ENCODE measurements around the gene HECTD4. TPM values are rescaled to one million over a fixed set of nuclear protein-coding genes. Genes with fewer than 3 reads are reported as not detected.

Gene HECTD4
- total RNA-seq, 1 experiment from 2014 or later = 31.2 TPM

- RAD21 ChIA-PET (ENCODE audit: low non-redundant PET in 1 of 2, low total read pairs in 2 of 2, uncharacterized antibody in 2 of 2, unreplicated experiment in 2 of 2) = interaction anchor here (0.6 to 0.9 kb wide), 2 partner anchors 88 to 93 kb away, joined by 4 to 6 read pairs; no protein-coding TSS in a partner anchor
- DNase-seq (ENCODE audit: low read depth, low spot score) (peak; percentile 15), ATAC-seq (peak; percentile 62; the same call in 1 of the 2 replicates)
- no peaks in the 10 kb centered on the region for H4K20me1 ChIP-seq (ENCODE audit: insufficient read depth)
- H3K27ac ChIP-seq (ENCODE audit: low read depth, low read length) = no peak overlapping the region
- no peak for TF ChIP-seq YY1 (IDR thresholded peaks at IDR 0.05; ENCODE audit: extremely low read depth, insufficient replicate concordance, low read depth, low read length)
- peak; percentile 19 to 37 (median 23); a peak in 2 of 6 replicates for TF ChIP-seq CTCF (IDR thresholded peaks at IDR 0.05 in 2 of 3, conservative IDR thresholded peaks at IDR 0.05 in 1 of 3; ENCODE audit: borderline replicate concordance in 1 of 3, insufficient read depth in 1 of 3, low read depth in 2 of 3, low read length in 2 of 3)
- peak; percentile 52 for TF ChIP-seq RAD21 (IDR thresholded peaks at IDR 0.05; ENCODE audit: low read depth)
- H3K79me2 ChIP-seq (ENCODE audit: insufficient read depth, low read length) = no peaks in the 10 kb centered on the region
- H2AFZ ChIP-seq (ENCODE audit: low read depth, low read length, poor library complexity, severe bottlenecking) = no peak overlapping the region
- no peak overlapping the region for H3K4me2 ChIP-seq (ENCODE audit: low read length)
- CTCF ChIA-PET = interaction anchor here (1.1 to 1.4 kb wide), 2 partner anchors 61 to 93 kb away, joined by 4 to 5 read pairs; no protein-coding TSS in a partner anchor
- H3K4me1 ChIP-seq (ENCODE audit: control insufficient read depth in 1 of 2, insufficient read depth in 2 of 2, low read length in 2 of 2) = no peaks in the 10 kb centered on the region
- POLR2A ChIA-PET = no interaction called here
- no peak overlapping the region for H3K4me3 ChIP-seq (replicated peaks in 1 of 2; ENCODE audit: low read depth in 1 of 2, low read length in 2 of 2)
- H3K9ac ChIP-seq (ENCODE audit: low read length) = no peak overlapping the region
- intact Hi-C loops (cut with micrococcal nuclease) = loop anchor here (10.0 kb wide), 1 partner anchor 90 kb away; the partner anchor contains the start of gene HECTD4
- no peaks in the 10 kb centered on the region for H3K9me2 ChIP-seq (ENCODE audit: insufficient read depth)
- no TSS peak for BruUV-seq (replicated peaks)
- H3K9me3 ChIP-seq (ENCODE audit: control insufficient read depth in 1 of 2, insufficient read depth in 1 of 2, low read depth in 1 of 2, low read length in 2 of 2) = peaks cover 0 to 8% of the 10 kb centered on the region in 2 experiments; a peak in 1 of 4 replicates
- H3K36me3 ChIP-seq (ENCODE audit: control insufficient read depth in 1 of 2, insufficient read depth in 2 of 2, low read length in 2 of 2) = no peaks in the 10 kb centered on the region; a peak in 1 of 4 replicates
- no peaks in the 10 kb centered on the region for H3K27me3 ChIP-seq (ENCODE audit: insufficient read depth, low read length)
These were observed 87.4 kb downstream of the HECTD4 start for GRCh38 chr12:112294793-112295192.

GRCh38 chr12:112288638-112289037 is 93.6 kb downstream of the HECTD4 start:
- Histone ChIP-seq H3K27ac (ENCODE audit: low read depth, low read length) (no peak overlapping the region), H3K79me2 (ENCODE audit: insufficient read depth, low read length) (no peaks in the 10 kb centered on the region), H3K4me1 (ENCODE audit: control insufficient read depth in 1 of 2, insufficient read depth in 2 of 2, low read length in 2 of 2) (no peaks in the 10 kb centered on the region), H4K20me1 (ENCODE audit: insufficient read depth) (no peaks in the 10 kb centered on the region), H2AFZ (ENCODE audit: low read depth, low read length, poor library complexity, severe bottlenecking) (no peak overlapping the region), H3K9me3 (ENCODE audit: control insufficient read depth in 1 of 2, insufficient read depth in 1 of 2, low read depth in 1 of 2, low read length in 2 of 2) (no peaks in the 10 kb centered on the region), H3K4me2 (ENCODE audit: low read length) (no peak overlapping the region), H3K9me2 (ENCODE audit: insufficient read depth) (no peaks in the 10 kb centered on the region), H3K36me3 (ENCODE audit: control insufficient read depth in 1 of 2, insufficient read depth in 2 of 2, low read length in 2 of 2) (no peaks in the 10 kb centered on the region), H3K4me3 (replicated peaks in 1 of 2; ENCODE audit: low read depth in 1 of 2, low read length in 2 of 2) (no peak overlapping the region), H3K27me3 (ENCODE audit: insufficient read depth, low read length) (no peaks in the 10 kb centered on the region), H3K9ac (ENCODE audit: low read length) (no peak overlapping the region)
- no peak for DNase-seq (ENCODE audit: low read depth, low spot score)
- no TSS peak for BruUV-seq (replicated peaks)
- no peak for ATAC-seq
- intact Hi-C loops (cut with micrococcal nuclease) = no loop called here
- POLR2A ChIA-PET = no interaction called here
- CTCF ChIA-PET = no interaction called here
- RAD21 ChIA-PET (ENCODE audit: low non-redundant PET in 1 of 2, low total read pairs in 2 of 2, uncharacterized antibody in 2 of 2, unreplicated experiment in 2 of 2) = no interaction called here
- no peak for TF ChIP-seq REST (IDR thresholded peaks at IDR 0.05; ENCODE audit: low read depth)
- no peak for TF ChIP-seq ATF3 (IDR thresholded peaks at IDR 0.05)
- no peak for TF ChIP-seq TCF7L2 (IDR thresholded peaks at IDR 0.05; ENCODE audit: borderline replicate concordance, extremely low read depth, insufficient read depth, insufficient read length)
- no peak for TF ChIP-seq SP1 (IDR thresholded peaks at IDR 0.05; ENCODE audit: low read depth)
- TF ChIP-seq SRF (IDR thresholded peaks at IDR 0.05; ENCODE audit: low read depth) = no peak
- no peak for TF ChIP-seq POLR2AphosphoS5 (IDR thresholded peaks at IDR 0.05; ENCODE audit: low read depth, low read length)
- no peak for TF ChIP-seq ZBTB33 (IDR thresholded peaks at IDR 0.05; ENCODE audit: extremely low read depth, insufficient replicate concordance, low read length)
- TF ChIP-seq ELF1 (IDR thresholded peaks at IDR 0.05; ENCODE audit: borderline replicate concordance, low read depth) = no peak
